GM12891 (cell line): ENCODE data around the gene ASIC2.

Source experiments
- PAX5 ChIP-seq: IDR thresholded peaks from 2 replicates; pipeline ENCODE4 v1.6.1; 2011; ENCODE audit warnings: low read length, moderate library complexity, mild to moderate bottlenecking; ENCODE audit not compliant: insufficient read depth, severe bottlenecking
- POLR2A ChIP-seq: IDR thresholded peaks from 2 replicates; pipeline ENCODE4 v1.6.1; 2011; ENCODE audit warnings: low read depth, low read length, control low read depth
- POLR2AphosphoS5 ChIP-seq: IDR thresholded peaks from 2 replicates; pipeline ENCODE4 v1.6.1; 2011; ENCODE audit warnings: low read depth, low read length, control low read depth
- POU2F2 ChIP-seq: IDR thresholded peaks from 2 replicates; pipeline ENCODE4 v1.6.1; 2011; ENCODE audit warnings: low read depth, mild to moderate bottlenecking, control low read depth, low read length, moderate library complexity
- SPI1 ChIP-seq: IDR thresholded peaks from 2 replicates; pipeline ENCODE4 v1.6.1; 2011; ENCODE audit warnings: low read depth, low read length, control low read depth
- TAF1 ChIP-seq: IDR thresholded peaks from 2 replicates; pipeline ENCODE4 v1.6.1; 2011; ENCODE audit warnings: low read depth, low read length, control low read depth

GRCh38 chr17:33140413-33141099 is 152.5 kb downstream of the ASIC2 start:
- TF ChIP-seq POLR2A (no peak), POLR2AphosphoS5 (no peak), PAX5 (no peak), SPI1 (no peak), TAF1 (no peak), POU2F2 (no peak)
